Measurements from ENCODE around the gene TAPT1.
"Not testable (repeated sequence)": the region's sequence is repeated elsewhere in the genome, so short reads cannot be mapped to it uniquely, and the experiment has no call there.

The TAPT1 gene

GRCh38 chr4:16169490-16169889 lies 56.8 kb downstream of the TAPT1 start:
- no peak for DNase-seq (ENCODE audit: low spot score)

GRCh38 chr4:16168710-16169388 lies 57.4 kb downstream of the TAPT1 start:
- DNase-seq (ENCODE audit: low spot score): no peak

DNA sequence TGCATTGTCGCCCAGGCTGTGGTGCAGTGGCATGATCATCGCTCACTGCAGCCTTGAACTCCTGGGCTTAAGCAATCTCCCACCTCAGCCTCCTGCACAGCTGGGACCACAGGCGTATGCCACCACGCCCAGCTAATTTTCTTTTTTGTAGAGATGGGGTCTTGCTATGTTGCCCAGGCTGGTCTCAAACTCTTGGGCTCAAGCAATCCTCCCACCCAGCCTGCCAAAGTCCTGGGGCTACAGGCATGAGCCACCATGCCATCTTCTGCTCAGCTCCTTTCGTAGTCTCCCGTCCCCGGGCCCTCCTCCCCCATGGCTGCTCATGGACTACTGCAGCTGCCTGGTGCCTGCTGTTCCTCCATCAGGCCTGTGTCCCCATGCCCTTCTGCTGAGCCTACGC lies 58.1 kb downstream of the TAPT1 start:
- no peak for DNase-seq (ENCODE audit: low spot score)

GRCh38 chr4:16165931-16166330 lies 60.3 kb downstream of the TAPT1 start:
- no peak for DNase-seq (ENCODE audit: low spot score)

GRCh38 chr4:16162891-16163290 lies 63.4 kb downstream of the TAPT1 start:
- DNase-seq (ENCODE audit: low spot score): no peak

DNA sequence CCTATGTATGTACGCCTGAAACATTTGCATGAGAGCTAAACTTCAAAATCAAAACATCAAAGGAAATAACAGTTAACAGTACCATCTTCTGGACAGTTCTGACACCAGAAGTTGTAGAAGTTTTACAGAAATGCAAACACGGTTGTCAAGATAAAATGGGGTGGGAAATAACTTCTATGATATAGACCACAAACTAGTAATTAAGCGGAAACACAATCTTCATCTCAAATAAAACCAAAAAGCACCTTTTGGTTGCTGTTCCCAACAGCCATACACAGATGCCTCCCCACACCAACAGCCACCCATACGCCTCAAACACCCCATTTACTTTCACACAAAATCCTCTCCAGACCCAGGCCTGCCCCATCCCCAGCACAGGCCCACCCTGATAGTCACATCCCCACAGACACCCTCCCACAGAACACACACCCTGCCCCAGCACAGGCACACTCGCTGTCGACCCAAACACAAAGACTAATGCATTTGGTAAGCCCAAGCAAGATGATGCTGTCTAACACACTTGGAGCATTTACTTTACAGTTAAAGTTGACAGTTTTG lies 64.3 kb downstream of the TAPT1 start:
- no peak for DNase-seq (ENCODE audit: low spot score)

- no peak for DNase-seq (ENCODE audit: low spot score)
Observed at GRCh38 chr4:16160457-16160856, 65.8 kb downstream of the TAPT1 start.

GRCh38 chr4:16159286-16159685 lies 67.0 kb downstream of the TAPT1 start:
- DNase-seq (ENCODE audit: low spot score): no peak

DNA sequence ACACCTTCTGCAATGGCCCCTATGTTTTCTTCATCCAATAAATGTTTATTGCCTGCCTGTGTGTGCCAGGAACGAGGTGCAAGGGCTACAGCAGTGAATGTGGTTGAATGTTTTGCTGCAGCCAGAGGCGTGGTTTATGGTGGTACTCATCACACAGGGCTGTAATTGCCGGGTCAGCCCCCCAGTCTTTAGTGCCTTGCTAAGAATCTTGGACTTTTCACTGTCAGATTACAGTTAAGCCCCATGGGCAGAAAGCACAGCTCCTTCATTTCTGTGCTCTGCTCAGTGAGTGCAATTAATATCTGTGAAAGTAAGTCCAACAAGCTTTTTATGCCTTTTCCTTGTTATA lies 67.8 kb downstream of the TAPT1 start:
- no peak for DNase-seq (ENCODE audit: low spot score)

DNA sequence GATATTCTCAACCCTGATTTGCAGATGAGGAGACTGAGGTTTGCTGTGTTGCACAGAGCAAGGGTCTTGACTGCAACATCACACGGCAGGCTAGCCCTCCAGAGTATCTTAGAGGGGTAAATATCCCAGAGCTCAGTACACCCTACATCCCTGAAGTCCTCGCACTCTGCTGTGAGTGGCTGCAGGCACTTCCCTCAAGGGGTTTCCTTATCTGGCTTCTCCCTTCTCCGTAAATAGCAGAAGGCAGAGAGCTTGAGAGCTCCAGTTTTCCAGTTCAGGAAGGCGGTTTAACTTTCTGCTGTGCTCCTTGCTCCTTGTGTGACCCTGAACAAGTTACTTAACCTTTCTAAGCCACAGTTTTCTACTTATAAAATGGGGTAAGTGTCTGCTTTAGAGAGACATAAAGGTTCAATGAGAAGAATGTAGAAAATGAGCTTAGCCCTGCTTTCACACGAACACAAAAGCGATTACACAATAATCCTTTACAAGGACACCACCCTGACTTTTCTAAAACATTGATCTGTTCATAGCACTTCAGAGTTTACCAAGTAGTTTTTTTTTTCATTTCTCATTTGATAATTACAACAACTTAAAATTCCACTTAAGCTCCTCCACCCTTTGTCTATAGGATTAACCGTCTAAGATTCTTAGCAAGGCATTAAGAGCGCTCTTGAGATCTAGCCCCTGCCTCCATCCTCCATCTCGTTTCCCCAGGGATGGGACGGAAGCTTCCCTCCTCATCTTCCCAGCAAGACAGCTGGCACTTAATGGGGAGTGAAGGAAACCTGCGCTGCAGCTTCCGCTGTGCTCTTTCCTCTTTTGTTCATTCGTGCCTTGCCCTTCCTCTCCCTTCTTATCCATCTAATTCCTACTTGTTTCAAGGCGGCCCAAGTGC lies 68.4 kb downstream of the TAPT1 start:
- no peak for DNase-seq (ENCODE audit: low spot score)

DNA sequence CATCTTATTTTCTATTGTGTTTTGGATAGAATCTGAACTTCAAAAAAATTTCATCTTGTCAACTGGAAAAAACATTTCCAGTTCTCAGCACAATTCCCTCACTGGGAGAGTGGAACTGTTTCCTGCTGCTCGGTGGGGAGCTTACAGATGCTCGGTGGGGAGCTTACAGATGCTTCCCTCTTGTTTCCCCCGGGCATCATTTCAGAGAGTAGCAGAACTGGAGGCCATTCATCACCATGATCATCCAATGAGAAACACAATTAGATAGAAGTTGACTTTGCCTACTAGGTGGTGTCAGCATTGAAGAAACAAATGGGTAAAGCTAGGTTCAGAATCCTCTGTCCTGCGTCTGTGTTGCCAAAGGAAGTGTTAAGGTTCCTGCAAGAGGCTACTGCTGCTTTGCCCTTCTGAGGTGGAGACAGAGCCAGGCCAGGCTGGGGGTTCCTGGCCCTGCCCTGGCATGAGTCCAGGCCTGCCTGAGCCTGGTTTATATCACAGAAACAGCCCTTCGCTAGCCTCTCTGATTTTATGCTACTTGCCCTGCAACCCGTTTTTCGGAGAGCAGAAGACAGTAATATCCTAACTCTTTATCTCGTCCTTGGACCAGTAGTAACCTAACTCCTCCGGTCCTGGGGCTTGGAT lies 70.6 kb downstream of the TAPT1 start:
- DNase-seq (ENCODE audit: low spot score): no peak

DNA sequence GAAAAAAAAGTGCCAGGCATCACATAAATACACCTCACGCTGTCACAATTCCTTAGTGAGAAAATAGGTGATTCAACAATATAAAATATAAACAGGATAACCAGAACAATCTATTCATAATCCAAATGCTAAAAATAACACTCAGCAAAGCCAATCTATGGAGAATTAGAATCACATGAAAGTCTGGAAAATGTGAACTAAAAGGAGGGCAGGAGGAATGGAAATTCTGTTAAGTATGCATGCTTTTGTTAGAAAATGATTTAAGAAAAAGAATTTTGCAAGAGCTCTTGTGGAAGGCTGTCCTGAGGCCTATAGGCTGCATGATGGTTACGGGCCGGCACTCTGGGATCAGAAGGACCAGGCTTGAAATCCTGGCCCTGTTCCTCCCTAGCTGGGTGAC lies 71.8 kb downstream of the TAPT1 start:
- no peak for DNase-seq (ENCODE audit: low spot score)

- DNase-seq (ENCODE audit: low spot score): no peak
Observed at GRCh38 chr4:16150716-16151115, 75.6 kb downstream of the TAPT1 start.

GRCh38 chr4:16144913-16145312 lies 81.4 kb downstream of the TAPT1 start:
- not testable (repeated sequence) for DNase-seq (ENCODE audit: low spot score)

GRCh38 chr4:16142598-16143310 lies 83.5 kb downstream of the TAPT1 start:
- no peak for DNase-seq (ENCODE audit: low spot score)

GRCh38 chr4:16140879-16141249 lies 85.4 kb downstream of the TAPT1 start:
- DNase-seq (ENCODE audit: low spot score): peak; percentile 31

DNA sequence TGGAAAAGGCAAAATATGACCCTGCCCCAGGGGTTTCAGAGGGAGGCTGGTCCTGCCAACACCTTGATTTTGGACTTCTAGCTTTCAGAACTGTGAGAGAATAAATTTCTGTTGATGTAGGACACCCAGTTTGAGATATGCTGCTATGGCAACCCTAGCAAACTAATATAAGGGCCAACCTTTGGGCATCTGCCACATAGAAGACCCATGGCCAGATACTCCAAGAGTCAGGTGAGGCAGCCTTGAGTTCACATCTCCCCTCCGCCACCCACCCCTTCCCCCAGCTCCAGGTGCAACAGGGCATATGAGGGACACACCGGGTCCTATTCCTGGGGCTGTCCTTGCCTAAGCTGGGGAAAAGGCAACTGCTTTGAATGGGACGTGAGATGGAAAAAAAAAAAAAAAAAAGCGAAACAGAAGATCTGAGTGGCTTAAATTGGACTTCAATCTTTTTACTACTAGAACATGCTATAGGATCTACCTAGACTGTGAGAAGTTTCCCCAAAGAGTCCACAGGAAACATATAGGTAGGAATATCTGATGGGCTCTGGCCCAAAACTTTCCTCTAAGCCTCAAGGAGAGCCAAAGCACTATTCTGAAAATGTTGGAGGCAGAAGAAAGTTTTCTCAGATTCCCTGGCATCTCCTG lies 85.9 kb downstream of the TAPT1 start:
- no peak for DNase-seq (ENCODE audit: low spot score)

DNA sequence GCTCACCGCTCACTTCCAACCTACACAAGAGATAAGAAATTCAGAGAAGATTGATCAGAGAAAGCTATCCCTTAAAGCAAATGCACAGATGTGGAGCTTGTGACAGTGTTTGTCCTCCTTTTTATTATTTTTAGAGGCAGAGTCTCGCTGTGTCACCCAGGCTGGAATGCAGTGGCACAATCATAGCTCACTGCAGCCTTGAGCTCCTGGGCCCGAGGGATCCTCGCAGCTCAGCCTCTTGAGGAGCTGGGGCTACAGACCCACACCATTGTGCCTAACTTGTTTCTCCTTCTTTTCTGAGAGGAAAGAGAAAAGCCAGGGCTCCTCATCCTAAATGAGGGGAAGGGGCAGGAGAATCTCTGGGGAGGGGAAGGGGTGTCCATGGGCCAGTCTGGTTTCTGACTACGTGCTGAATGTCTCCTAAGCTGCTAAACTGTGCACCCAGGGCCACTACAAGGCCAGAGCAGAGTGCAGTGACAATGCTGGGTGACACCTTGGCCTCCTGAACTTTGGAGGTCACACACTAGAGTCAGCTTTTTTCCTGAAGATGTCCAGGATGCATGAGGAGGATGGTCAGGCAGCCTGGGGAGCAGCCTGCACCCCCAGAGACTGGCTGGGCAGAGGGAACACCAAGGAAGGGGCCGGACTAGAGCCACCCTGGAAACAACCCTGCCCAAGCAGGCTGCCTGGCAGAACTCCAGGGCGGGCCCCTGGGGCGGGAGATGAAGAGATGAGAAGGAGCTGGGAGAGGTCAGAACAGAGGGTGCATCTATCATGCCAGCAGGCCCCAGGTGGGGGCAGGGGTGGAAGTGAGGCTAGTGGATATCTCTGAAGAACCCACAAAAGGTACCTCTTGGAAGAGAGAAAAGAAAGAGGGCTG lies 87.0 kb downstream of the TAPT1 start:
- DNase-seq (ENCODE audit: low spot score): no peak

DNA sequence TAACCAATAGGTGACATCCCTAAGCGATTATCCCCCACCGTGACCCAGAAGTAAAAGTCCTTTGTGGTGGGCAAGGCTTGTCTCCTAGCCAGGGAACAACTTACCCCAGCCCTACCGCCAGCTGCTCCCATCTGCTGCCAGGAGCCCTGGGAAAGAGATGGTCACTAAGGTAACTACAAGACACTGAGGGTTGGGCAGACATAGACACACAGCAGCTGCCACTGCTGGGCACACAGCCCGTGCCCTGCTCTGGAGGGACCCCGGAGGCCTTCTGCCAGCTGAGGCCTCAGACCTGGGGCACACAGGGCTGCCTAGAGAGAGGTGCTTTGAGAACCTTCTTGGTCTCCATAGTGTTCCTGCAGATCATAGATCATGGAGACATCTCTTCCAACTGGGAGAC lies 89.4 kb downstream of the TAPT1 start:
- DNase-seq (ENCODE audit: low spot score): no peak

- DNase-seq (ENCODE audit: low spot score): no peak
Observed at GRCh38 chr4:16136311-16136710, 90.0 kb downstream of the TAPT1 start.

DNA sequence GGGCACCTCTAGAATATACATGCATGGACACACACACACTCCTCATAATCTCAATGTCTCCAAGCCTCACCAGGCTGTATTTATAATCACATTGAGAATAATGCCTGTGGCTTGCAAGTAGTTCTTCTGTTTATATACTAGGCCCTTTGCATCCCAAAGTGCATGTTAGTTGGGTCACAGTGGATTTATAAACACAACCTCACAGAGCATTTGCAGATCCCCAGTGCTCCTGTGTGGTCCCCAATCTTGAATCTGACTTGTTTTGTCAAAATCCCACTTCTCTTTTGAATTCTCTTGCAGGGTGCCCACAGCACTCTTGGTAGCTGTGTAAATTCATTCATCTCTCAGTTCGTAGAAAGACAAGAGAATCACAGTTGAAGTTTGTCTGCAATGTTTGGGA lies 92.9 kb downstream of the TAPT1 start:
- DNase-seq (ENCODE audit: low spot score): no peak
